Stimulated activated memory B cell treated with anti-CD40 and anti-IgM and Interleukin-4, amounts not matched to agents 10 μg/mL and 1 μg/mL and 100 μg/mL, for 72 hours (primary cell): ENCODE results near the gene TMEM208.
A peak's percentile ranks its signal among the peaks of the same experiment; 100 is the strongest.

Experiments
- ATAC-seq: fragments of 150-1000 bp; cut with Tn5 transposase; 2 replicates; pipeline ENCODE4 v1.10.0; 2021
- H3K27ac Mint-ChIP-seq: one replicate; pipeline ENCODE4 v1.8.0; 2022; ENCODE audit warnings: mild to moderate bottlenecking, mixed read lengths
- H3K27me3 Mint-ChIP-seq: one replicate; pipeline ENCODE4 v1.8.0; 2022; ENCODE audit warnings: mixed read lengths
- H3K36me3 Mint-ChIP-seq: one replicate; pipeline ENCODE4 v1.8.0; 2022; ENCODE audit warnings: mixed read lengths
- H3K4me1 Mint-ChIP-seq: one replicate; pipeline ENCODE4 v1.8.0; 2022; ENCODE audit warnings: mixed read lengths
- H3K4me3 Mint-ChIP-seq: one replicate; pipeline ENCODE4 v1.8.0; 2022; ENCODE audit warnings: mild to moderate bottlenecking, moderate library complexity, mixed read lengths
- H3K9me3 Mint-ChIP-seq: one replicate; pipeline ENCODE4 v1.8.0; 2022; ENCODE audit warnings: mixed read lengths

Gene TMEM208

DNA sequence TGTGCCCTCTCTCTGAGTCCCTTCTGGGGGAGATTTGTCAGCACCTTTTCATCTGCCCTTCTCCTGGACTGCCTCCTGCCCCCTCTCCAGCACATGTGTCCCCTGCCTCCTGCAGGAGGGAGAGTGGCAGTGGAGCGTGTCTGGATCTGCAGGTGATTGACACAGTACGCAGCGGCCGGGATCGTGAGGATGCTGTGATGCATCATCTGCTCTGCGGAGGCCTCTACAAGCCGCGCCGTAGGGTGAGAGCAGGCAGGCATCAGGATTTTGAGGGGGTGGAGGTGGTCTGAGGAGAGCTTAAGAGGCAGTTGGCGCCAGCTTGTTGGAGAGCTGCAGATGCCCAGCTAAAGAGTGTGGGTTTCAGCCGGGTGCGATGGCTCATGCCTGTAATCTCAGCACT lies 32.8 kb downstream of the TMEM208 start:
- Mint-ChIP-seq H3K9me3 (no peaks in the 10 kb centered on the region), H3K27me3 (peaks cover 19% of the 10 kb centered on the region), H3K4me1 (no peaks in the 10 kb centered on the region), H3K4me3 (no peak overlapping the region), H3K36me3 (no peaks in the 10 kb centered on the region), H3K27ac (no peak overlapping the region)
- ATAC-seq = no peak

DNA sequence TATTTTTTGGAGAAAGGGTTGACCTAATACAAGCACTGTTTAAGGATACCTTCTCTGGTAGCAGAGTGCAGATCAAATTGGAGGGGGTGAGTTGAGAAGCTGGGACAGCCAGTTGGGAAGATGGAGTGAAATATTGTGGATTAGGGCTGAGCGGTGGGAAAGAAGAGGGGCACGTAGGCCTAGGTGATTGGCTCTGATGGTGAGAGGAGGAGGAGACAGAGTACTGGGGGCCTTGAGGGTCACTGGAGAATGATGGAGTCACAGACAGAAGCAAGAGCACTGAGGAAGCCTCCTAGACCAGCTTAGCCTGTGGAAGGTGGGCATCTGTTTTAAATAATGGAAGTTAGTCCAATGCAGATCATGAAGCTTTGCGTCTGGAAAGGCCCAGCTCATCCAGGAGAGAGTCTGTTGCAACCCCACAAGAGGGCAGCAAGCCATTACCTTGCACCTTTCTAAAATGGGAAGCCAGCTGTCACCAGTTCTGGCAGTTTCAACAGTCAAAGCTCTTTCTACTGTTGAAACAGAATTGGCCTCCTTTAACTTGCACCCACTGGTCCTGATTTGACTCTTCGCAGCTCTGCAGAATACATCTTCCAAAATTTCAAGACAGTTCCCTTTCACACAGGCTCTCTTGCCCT lies 33.6 kb downstream of the TMEM208 start:
- no peaks in the 10 kb centered on the region for H3K36me3 Mint-ChIP-seq
- H3K27me3 Mint-ChIP-seq = peaks cover 19% of the 10 kb centered on the region

DNA sequence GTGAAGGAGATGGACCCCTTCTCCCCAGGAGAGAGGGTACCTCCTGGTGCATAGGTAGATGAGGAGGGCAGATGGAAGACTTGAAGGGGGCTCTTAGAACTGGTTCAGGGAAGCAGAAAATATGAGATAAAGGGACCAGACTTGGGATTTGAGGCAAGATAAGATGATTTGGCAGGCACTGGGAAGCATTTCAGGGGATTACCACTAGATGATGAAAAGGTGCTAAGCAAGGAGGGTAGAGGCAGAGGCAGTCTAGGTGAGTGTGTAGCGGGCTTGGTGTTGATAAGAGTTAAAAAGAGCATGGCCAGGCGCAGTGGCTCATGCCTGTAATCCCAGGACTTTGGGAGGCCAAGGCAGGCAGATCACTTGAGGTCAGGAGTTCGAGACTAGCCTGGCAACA lies 36.3 kb downstream of the TMEM208 start:
- H3K4me3 Mint-ChIP-seq = no peak overlapping the region
- no peak overlapping the region for H3K27ac Mint-ChIP-seq
- peaks cover 19% of the 10 kb centered on the region for H3K27me3 Mint-ChIP-seq
- no peaks in the 10 kb centered on the region for H3K9me3 Mint-ChIP-seq
- ATAC-seq = no peak
- H3K4me1 Mint-ChIP-seq = no peaks in the 10 kb centered on the region
- H3K36me3 Mint-ChIP-seq = no peaks in the 10 kb centered on the region

More for the DNA sequence above, 33.6 kb downstream of the TMEM208 start:
- no peak overlapping the region for H3K4me3 Mint-ChIP-seq
- H3K9me3 Mint-ChIP-seq = no peaks in the 10 kb centered on the region
- ATAC-seq = peak; percentile 73
- H3K4me1 Mint-ChIP-seq = no peaks in the 10 kb centered on the region
- H3K27ac Mint-ChIP-seq = no peak overlapping the region

- H3K27me3 Mint-ChIP-seq = peaks cover 19% of the 10 kb centered on the region
- H3K36me3 Mint-ChIP-seq = no peaks in the 10 kb centered on the region
- no peaks in the 10 kb centered on the region for H3K4me1 Mint-ChIP-seq
- H3K27ac Mint-ChIP-seq = no peak overlapping the region
- no peak overlapping the region for H3K4me3 Mint-ChIP-seq
- no peaks in the 10 kb centered on the region for H3K9me3 Mint-ChIP-seq
- no peak for ATAC-seq
Observed at GRCh38 chr16:67264277-67264676, 37.3 kb downstream of the TMEM208 start.

- Mint-ChIP-seq H3K9me3 (no peaks in the 10 kb centered on the region), H3K27me3 (peaks cover 19% of the 10 kb centered on the region), H3K4me1 (no peaks in the 10 kb centered on the region), H3K4me3 (no peak overlapping the region), H3K27ac (no peak overlapping the region), H3K36me3 (no peaks in the 10 kb centered on the region)
- ATAC-seq = no peak
Observed at GRCh38 chr16:67264866-67265265, 37.9 kb downstream of the TMEM208 start.

- ATAC-seq = no peak
- Mint-ChIP-seq H3K4me1 (no peaks in the 10 kb centered on the region), H3K9me3 (no peaks in the 10 kb centered on the region), H3K4me3 (no peak overlapping the region), H3K27ac (no peak overlapping the region), H3K36me3 (no peaks in the 10 kb centered on the region), H3K27me3 (peaks cover 19% of the 10 kb centered on the region)
Observed at GRCh38 chr16:67265834-67266233, 38.9 kb downstream of the TMEM208 start.

DNA sequence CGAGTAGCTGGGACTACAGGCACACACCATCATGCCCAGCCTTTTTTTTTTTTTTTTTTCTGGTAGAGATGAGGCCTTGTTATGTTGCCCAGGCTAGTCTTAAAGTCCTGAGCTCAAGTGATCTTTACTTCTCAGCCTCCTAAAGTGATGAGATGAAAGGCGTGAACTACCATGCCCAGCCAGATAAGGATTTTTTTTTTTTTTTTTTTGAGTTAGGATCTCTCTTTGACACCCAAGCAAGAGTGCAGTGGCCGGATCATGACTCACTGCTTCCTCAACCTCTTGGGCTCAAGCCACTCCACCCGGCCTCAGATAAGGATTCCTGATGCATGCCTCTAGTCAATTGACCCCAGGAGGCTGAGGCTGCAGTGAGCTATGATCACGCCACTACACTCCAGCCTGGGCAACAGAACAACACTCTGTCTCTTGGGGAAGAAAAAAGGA lies 41.2 kb downstream of the TMEM208 start:
- no peak overlapping the region for H3K27ac Mint-ChIP-seq
- no peak for ATAC-seq
- H3K9me3 Mint-ChIP-seq = no peaks in the 10 kb centered on the region
- H3K4me3 Mint-ChIP-seq = no peak overlapping the region
- no peaks in the 10 kb centered on the region for H3K4me1 Mint-ChIP-seq
- peaks cover 11% of the 10 kb centered on the region for H3K27me3 Mint-ChIP-seq
- no peaks in the 10 kb centered on the region for H3K36me3 Mint-ChIP-seq

DNA sequence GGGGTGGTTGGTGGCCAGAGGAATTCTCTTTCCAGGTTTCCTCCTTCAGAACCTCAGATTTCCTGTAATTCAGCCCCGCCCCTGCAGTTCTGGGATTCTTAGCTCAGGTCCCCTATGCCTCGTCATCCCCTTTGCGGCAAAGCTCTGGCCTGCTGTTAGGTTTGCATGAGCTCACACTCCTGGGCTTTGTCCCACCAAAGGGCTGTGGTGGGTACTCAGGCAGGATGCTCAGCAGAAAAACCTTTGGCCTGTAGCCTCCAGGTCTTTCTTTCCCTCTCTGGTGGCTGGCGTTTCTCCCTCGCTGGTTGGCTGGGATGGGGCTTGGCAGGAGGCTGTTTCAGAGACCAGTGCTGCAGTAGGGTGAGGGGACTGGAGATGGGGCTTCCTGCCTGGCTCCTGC lies 42.8 kb downstream of the TMEM208 start:
- Mint-ChIP-seq H3K27me3 (no peaks in the 10 kb centered on the region), H3K4me3 (no peak overlapping the region), H3K36me3 (no peaks in the 10 kb centered on the region), H3K9me3 (no peaks in the 10 kb centered on the region), H3K27ac (no peak overlapping the region), H3K4me1 (no peaks in the 10 kb centered on the region)
- no peak for ATAC-seq

- ATAC-seq = no peak
- Mint-ChIP-seq H3K4me1 (no peaks in the 10 kb centered on the region), H3K27me3 (no peaks in the 10 kb centered on the region), H3K36me3 (no peaks in the 10 kb centered on the region), H3K9me3 (no peaks in the 10 kb centered on the region), H3K27ac (no peak overlapping the region), H3K4me3 (no peak overlapping the region)
Observed at GRCh38 chr16:67270931-67271338, 44.0 kb downstream of the TMEM208 start.

- H3K27ac Mint-ChIP-seq = no peak overlapping the region
- H3K4me3 Mint-ChIP-seq = no peak overlapping the region
- H3K4me1 Mint-ChIP-seq = no peaks in the 10 kb centered on the region
- no peaks in the 10 kb centered on the region for H3K9me3 Mint-ChIP-seq
- ATAC-seq = no peak
- H3K27me3 Mint-ChIP-seq = no peaks in the 10 kb centered on the region
- H3K36me3 Mint-ChIP-seq = peaks cover 3% of the 10 kb centered on the region
Observed at GRCh38 chr16:67271446-67271845, 44.5 kb downstream of the TMEM208 start.

GRCh38 chr16:67275321-67275720 lies 48.4 kb downstream of the TMEM208 start:
- Mint-ChIP-seq H3K27ac (no peak overlapping the region), H3K36me3 (peaks cover 7% of the 10 kb centered on the region), H3K4me1 (peaks cover 10% of the 10 kb centered on the region), H3K27me3 (no peaks in the 10 kb centered on the region), H3K4me3 (no peak overlapping the region), H3K9me3 (no peaks in the 10 kb centered on the region)
- no peak for ATAC-seq

DNA sequence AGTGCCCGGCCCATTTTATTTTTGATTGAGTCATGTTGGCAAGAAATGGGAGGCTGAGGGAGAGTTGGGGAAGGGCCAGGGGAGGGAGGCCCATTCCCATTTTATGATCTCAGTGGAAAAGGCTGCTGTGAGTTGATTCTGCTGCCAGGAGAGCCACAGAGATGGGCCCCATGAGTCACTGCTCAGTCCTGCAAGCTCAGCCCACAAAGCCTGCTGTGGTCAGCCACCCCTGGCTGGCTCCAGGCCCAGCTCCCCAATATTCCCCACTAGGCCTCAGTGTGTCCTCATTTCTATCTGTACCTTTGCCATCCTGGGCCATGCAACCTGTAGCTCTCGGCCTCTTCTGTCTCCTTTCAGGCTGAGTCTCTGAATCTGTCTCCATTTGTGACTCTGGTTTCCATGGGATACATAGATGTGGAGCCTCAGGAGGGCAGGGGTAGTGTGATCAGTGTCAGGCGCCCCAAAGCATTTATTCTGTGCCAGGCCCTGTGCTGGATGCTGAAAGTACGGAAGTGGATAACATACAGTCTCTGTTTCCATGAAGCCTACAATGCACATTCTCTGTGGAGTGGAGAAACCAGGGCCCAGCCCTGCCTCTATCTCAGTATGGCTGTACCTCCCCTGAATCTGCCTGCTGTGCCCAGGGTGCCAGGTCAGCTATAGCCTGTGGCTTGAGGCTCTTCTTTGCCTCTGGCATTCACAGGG lies 50.5 kb downstream of the TMEM208 start:
- peaks cover 10% of the 10 kb centered on the region for H3K4me1 Mint-ChIP-seq
- no peaks in the 10 kb centered on the region for H3K9me3 Mint-ChIP-seq
- peak overlapping the region; percentile 36 for H3K4me3 Mint-ChIP-seq
- H3K27me3 Mint-ChIP-seq = no peaks in the 10 kb centered on the region
- ATAC-seq = no peak
- peak overlapping the region; percentile 68 for H3K27ac Mint-ChIP-seq
- peaks cover 7% of the 10 kb centered on the region for H3K36me3 Mint-ChIP-seq

- Mint-ChIP-seq H3K27me3 (no peaks in the 10 kb centered on the region), H3K36me3 (peaks cover 7% of the 10 kb centered on the region)
- ATAC-seq = no peak
Observed at GRCh38 chr16:67277999-67278772, 51.3 kb downstream of the TMEM208 start.

More at GRCh38 chr16:67277999-67278772, 51.3 kb downstream of the TMEM208 start:
- Mint-ChIP-seq H3K27ac (peak overlapping the region; percentile 68), H3K9me3 (no peaks in the 10 kb centered on the region), H3K4me1 (peaks cover 10% of the 10 kb centered on the region), H3K4me3 (peak overlapping the region; percentile 70)
